ENCODE measurements around the gene STARD3.
A peak's percentile ranks its signal among the peaks of the same experiment; 100 is the strongest.

Gene STARD3

GRCh38 chr17:39623356-39623950 lies 13.5 kb upstream of the STARD3 start:
- peak; percentile 95 for TF ChIP-seq CTCF (IDR thresholded peaks at IDR 0.05; ENCODE audit: low read depth, low read length, missing control alignments)
- H3K4me3 ChIP-seq (ENCODE audit: low read depth, low read length), result no peak overlapping the region
- DNase-seq (ENCODE audit: low read depth), result no peak

GRCh38 chr17:39624313-39624712 lies 12.6 kb upstream of the STARD3 start:
- H3K4me3 ChIP-seq (ENCODE audit: low read depth, low read length), result no peak overlapping the region
- TF ChIP-seq CTCF (IDR thresholded peaks at IDR 0.05; ENCODE audit: low read depth, low read length, missing control alignments), result no peak
- no peak for DNase-seq (ENCODE audit: low read depth)

- no peak for TF ChIP-seq CTCF (IDR thresholded peaks at IDR 0.05; ENCODE audit: low read depth, low read length, missing control alignments)
- DNase-seq (ENCODE audit: low read depth), result no peak
- no peak overlapping the region for H3K4me3 ChIP-seq (ENCODE audit: low read depth, low read length)
Observed at GRCh38 chr17:39625198-39625785, 11.7 kb upstream of the STARD3 start.

- H3K4me3 ChIP-seq (ENCODE audit: low read depth, low read length), result no peak within 1 kb of the TSS
- TF ChIP-seq CTCF (IDR thresholded peaks at IDR 0.05; ENCODE audit: low read depth, low read length, missing control alignments), result no peak
- no peak for DNase-seq (ENCODE audit: low read depth)
Observed at GRCh38 chr17:39626171-39627046, 10.5 kb upstream of the STARD3 start, which contains the start of gene PPP1R1B. Gene PPP1R1B (plus strand): TSS chr17:39626952. CDS start chr17:39627393, 441 bp downstream.

- TF ChIP-seq CTCF (IDR thresholded peaks at IDR 0.05; ENCODE audit: low read depth, low read length, missing control alignments), result no peak
- no peak overlapping the region for H3K4me3 ChIP-seq (ENCODE audit: low read depth, low read length)
- DNase-seq (ENCODE audit: low read depth), result no peak
Observed at GRCh38 chr17:39627047-39627711, 9.8 kb upstream of the STARD3 start.

GRCh38 chr17:39627712-39628516 lies 9.0 kb upstream of the STARD3 start:
- H3K4me3 ChIP-seq (ENCODE audit: low read depth, low read length), result no peak overlapping the region
- no peak for DNase-seq (ENCODE audit: low read depth)
- TF ChIP-seq CTCF (IDR thresholded peaks at IDR 0.05; ENCODE audit: low read depth, low read length, missing control alignments), result no peak

All from GM12864 (cell line).